Measurements from ENCODE around the gene FHL2. TPM values are rescaled to one million over a fixed set of nuclear protein-coding genes. Genes with fewer than 3 reads are reported as not detected.

Gene FHL2
- total RNA-seq, 2 experiments from 2014 or later: 1.9 to 2.2 TPM

GRCh38 chr2:105371810-105372209 is 27.0 kb downstream of the FHL2 start:
- no peaks in the 10 kb centered on the region for H3K36me3 Mint-ChIP-seq (ENCODE audit: low read depth)
- POLR2A ChIA-PET: no interaction called here
- DNase-seq (no peak), ATAC-seq (no peak)
- no peak overlapping the region for H3K4me3 Mint-ChIP-seq
- H3K27me3 Mint-ChIP-seq (ENCODE audit: low read depth): no peaks in the 10 kb centered on the region
- CTCF ChIA-PET: interaction anchor here (1.5 to 2.0 kb wide), 2 partner anchors 148 to 150 kb away, joined by 3 to 10 read pairs; no protein-coding TSS in a partner anchor
- H3K4me1 Mint-ChIP-seq (ENCODE audit: low read depth): peaks cover 15% of the 10 kb centered on the region
- H3K9me3 Mint-ChIP-seq (ENCODE audit: insufficient read depth): no peaks in the 10 kb centered on the region
- H3K27ac Mint-ChIP-seq: no peak overlapping the region

- Mint-ChIP-seq H3K27ac (no peak overlapping the region), H3K4me3 (no peak overlapping the region), H3K9me3 (ENCODE audit: insufficient read depth) (no peaks in the 10 kb centered on the region), H3K36me3 (ENCODE audit: low read depth) (no peaks in the 10 kb centered on the region), H3K27me3 (ENCODE audit: low read depth) (no peaks in the 10 kb centered on the region), H3K4me1 (ENCODE audit: low read depth) (peaks cover 15% of the 10 kb centered on the region)
- ChIA-PET CTCF (interaction anchor here (1.2 kb wide), 1 partner anchor 206 kb away, joined by 3 read pairs; no protein-coding TSS in a partner anchor), POLR2A (no interaction called here)
- ATAC-seq: no peak
- no peak for DNase-seq
These were observed 27.7 kb downstream of the FHL2 start for GRCh38 chr2:105371156-105371555.

GRCh38 chr2:105369777-105370690 is 28.8 kb downstream of the FHL2 start:
- Mint-ChIP-seq H3K27ac (no peak overlapping the region), H3K4me1 (ENCODE audit: low read depth) (peaks cover 15% of the 10 kb centered on the region), H3K27me3 (ENCODE audit: low read depth) (no peaks in the 10 kb centered on the region), H3K36me3 (ENCODE audit: low read depth) (no peaks in the 10 kb centered on the region), H3K4me3 (no peak overlapping the region), H3K9me3 (ENCODE audit: insufficient read depth) (no peaks in the 10 kb centered on the region)
- peak; percentile 98 for ATAC-seq
- CTCF ChIA-PET: interaction anchor here (0.7 to 3.5 kb wide), 15 partner anchors 22 to 713 kb away, joined by 3 to 51 read pairs (median 5); partner anchors contain the start of genes C2orf49 and FHL2
- POLR2A ChIA-PET: no interaction called here
- DNase-seq: peak; percentile 92

- no peaks in the 10 kb centered on the region for H3K27me3 Mint-ChIP-seq (ENCODE audit: low read depth)
- ChIA-PET CTCF (interaction anchor here (0.8 to 3.5 kb wide), 19 partner anchors 10 to 714 kb away, joined by 3 to 51 read pairs (median 5); partner anchors contain the start of genes C2orf49 and FHL2), POLR2A (no interaction called here)
- no peaks in the 10 kb centered on the region for H3K9me3 Mint-ChIP-seq (ENCODE audit: insufficient read depth)
- H3K36me3 Mint-ChIP-seq (ENCODE audit: low read depth): no peaks in the 10 kb centered on the region
- H3K4me3 Mint-ChIP-seq: no peak overlapping the region
- DNase-seq: no peak
- no peak overlapping the region for H3K27ac Mint-ChIP-seq
- no peak for ATAC-seq
- peaks cover 12% of the 10 kb centered on the region for H3K4me1 Mint-ChIP-seq (ENCODE audit: low read depth)
These were observed 30.0 kb downstream of the FHL2 start for GRCh38 chr2:105368759-105369408.

- Mint-ChIP-seq H3K36me3 (ENCODE audit: low read depth) (peaks cover 8% of the 10 kb centered on the region), H3K4me3 (no peak overlapping the region), H3K9me3 (ENCODE audit: insufficient read depth) (no peaks in the 10 kb centered on the region), H3K27me3 (ENCODE audit: low read depth) (no peaks in the 10 kb centered on the region), H3K4me1 (ENCODE audit: low read depth) (peaks cover 36% of the 10 kb centered on the region), H3K27ac (no peak overlapping the region)
- DNase-seq (no peak), ATAC-seq (no peak)
- CTCF ChIA-PET: interaction anchor here (1.3 kb wide), 1 partner anchor 156 kb away, joined by 4 read pairs; no protein-coding TSS in a partner anchor
- POLR2A ChIA-PET: no interaction called here
These were observed 33.6 kb downstream of the FHL2 start for GRCh38 chr2:105365206-105365605.

DNA sequence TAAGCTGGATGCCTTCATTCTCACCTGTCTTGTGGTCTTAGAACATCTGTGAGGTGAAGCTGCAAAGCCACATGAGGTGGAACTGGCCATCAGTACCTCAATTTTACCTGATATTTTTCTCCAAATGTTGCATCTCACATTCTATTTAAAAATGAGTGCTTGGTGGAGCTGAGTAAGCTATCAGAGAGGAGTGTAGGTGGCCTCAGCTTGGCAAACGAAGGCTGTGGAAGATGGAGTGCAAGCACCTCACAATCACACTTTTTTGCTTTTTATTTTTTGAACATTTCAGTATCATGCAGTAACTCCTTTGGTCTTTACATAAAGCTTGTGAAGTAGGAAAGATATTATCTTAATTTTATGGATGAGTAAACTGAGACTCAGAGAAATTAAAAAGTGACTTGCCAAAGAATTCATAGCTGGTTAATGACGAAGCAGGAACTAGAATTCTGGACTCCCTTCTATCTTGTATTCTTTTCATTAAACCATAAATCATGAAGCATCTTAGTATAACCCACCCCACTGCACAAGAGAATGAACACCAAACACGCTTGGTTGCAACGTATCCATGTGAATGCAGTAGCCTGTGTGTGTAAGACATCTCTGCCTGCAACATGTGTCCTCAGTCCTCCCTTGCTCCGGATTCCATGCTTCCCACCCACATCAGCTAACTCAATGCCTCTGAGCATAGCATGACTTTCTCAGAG is 34.3 kb downstream of the FHL2 start:
- DNase-seq (no peak), ATAC-seq (no peak)
- Mint-ChIP-seq H3K27ac (no peak overlapping the region), H3K36me3 (ENCODE audit: low read depth) (peaks cover 10% of the 10 kb centered on the region), H3K27me3 (ENCODE audit: low read depth) (no peaks in the 10 kb centered on the region), H3K4me1 (ENCODE audit: low read depth) (peaks cover 30% of the 10 kb centered on the region), H3K9me3 (ENCODE audit: insufficient read depth) (no peaks in the 10 kb centered on the region), H3K4me3 (no peak overlapping the region)
- CTCF ChIA-PET: interaction anchor here (1.3 kb wide), 1 partner anchor 157 kb away, joined by 4 read pairs; no protein-coding TSS in a partner anchor
- POLR2A ChIA-PET: no interaction called here

DNA sequence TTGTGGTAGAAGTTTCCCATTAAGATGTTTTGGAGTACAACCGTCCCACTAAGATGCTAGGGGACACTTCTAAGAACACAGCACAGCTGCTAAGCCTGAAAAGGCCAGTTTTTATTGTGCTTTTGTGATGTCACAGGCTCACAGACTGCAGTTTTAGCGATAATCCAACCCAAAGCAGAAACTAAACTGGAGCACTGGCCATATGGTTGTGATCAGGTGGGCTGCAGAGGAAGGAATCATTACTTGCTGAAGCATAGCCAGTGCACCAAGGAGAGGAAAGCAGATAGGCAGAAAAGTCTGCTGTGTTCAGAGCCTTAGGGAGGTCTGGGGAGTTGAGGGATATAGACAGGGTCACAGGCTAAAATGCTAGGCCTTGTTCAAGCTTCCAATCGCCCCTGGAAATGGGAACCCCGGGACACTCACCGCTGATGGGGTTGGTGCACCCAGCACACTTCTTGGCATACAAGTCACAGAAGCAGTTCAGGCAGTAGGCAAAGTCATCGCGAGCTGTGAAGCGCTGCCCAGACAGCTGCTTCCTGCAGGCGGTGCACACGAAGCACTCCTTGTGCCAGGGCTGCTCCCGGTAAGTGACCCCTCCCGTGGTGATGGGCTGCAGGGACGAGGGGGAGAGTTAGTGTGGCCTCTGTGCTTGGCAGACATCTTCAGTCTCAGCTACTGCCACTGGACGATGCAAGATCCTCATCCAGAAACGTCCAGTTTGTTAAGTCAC is 35.8 kb downstream of the FHL2 start:
- POLR2A ChIA-PET: interaction anchor here (0.8 kb wide), 1 partner anchor 16 kb away, joined by 3 read pairs; no protein-coding TSS in a partner anchor
- peaks cover 29% of the 10 kb centered on the region for H3K4me1 Mint-ChIP-seq (ENCODE audit: low read depth)
- no peak for DNase-seq
- no peaks in the 10 kb centered on the region for H3K9me3 Mint-ChIP-seq (ENCODE audit: insufficient read depth)
- peaks cover 21% of the 10 kb centered on the region for H3K36me3 Mint-ChIP-seq (ENCODE audit: low read depth)
- no peak for ATAC-seq
- peak overlapping the region; percentile 40 for H3K27ac Mint-ChIP-seq
- H3K4me3 Mint-ChIP-seq: no peak overlapping the region
- H3K27me3 Mint-ChIP-seq (ENCODE audit: low read depth): no peaks in the 10 kb centered on the region
- CTCF ChIA-PET: interaction anchor here (1.3 to 2.1 kb wide), 3 partner anchors 18 to 158 kb away, joined by 4 to 10 read pairs (median 7); no protein-coding TSS in a partner anchor

DNA sequence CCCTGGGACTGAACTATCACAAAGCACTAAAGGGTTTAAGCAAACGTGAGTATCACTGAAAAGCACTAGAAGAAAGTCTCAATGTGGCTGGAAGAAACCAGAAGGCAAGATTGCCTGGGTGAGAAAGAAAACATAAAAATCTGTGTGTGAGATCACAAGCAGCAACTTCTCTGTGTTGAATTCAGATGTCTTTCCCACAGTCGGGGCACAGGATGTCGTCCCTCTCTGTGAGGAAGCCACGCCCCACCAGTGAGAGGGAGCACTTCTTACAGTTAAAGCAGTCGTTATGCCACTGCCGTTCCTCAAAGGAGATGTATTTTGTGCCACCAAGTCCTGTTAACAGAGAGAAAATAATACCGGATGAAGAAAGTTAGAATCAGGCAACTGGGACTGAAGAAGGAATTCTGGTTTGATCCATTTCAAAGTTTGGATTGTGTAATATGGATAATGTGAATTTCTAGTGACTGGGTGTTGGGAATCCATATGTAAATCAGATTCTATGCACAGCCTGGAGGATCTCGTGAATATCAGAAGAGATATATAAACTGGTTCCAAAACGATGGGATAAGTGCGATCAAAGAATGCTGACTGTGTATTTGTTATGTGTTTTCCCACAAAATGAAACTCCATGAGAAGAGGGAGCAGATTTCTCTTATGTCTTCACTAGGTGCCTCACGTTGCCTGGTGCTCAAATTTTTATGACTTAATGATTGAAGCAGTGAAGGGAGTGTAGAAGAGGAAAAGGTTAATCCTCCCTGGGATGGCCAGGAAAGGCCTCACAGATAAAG is 37.6 kb downstream of the FHL2 start:
- peak; percentile 66 for ATAC-seq

GRCh38 chr2:105358593-105358992 is 40.3 kb downstream of the FHL2 start:
- Mint-ChIP-seq H3K27me3 (ENCODE audit: low read depth) (no peaks in the 10 kb centered on the region), H3K27ac (no peak overlapping the region), H3K4me1 (ENCODE audit: low read depth) (peaks cover 25% of the 10 kb centered on the region), H3K4me3 (no peak overlapping the region), H3K36me3 (ENCODE audit: low read depth) (peaks cover 52% of the 10 kb centered on the region), H3K9me3 (ENCODE audit: insufficient read depth) (peaks cover 5% of the 10 kb centered on the region)
- no peak for DNase-seq
- POLR2A ChIA-PET: interaction anchor here (0.7 kb wide), 1 partner anchor 35 kb away, joined by 3 read pairs; no protein-coding TSS in a partner anchor
- CTCF ChIA-PET: interaction anchor here (0.7 to 1.0 kb wide), 2 partner anchors 10 to 11 kb away, joined by 3 read pairs; no protein-coding TSS in a partner anchor
- ATAC-seq: no peak

More for the DNA sequence above, 37.6 kb downstream of the FHL2 start:
- ChIA-PET POLR2A (no interaction called here), CTCF (interaction anchor here (1.3 to 1.7 kb wide), 2 partner anchors 16 to 73 kb away, joined by 4 to 7 read pairs; no protein-coding TSS in a partner anchor)
- Mint-ChIP-seq H3K4me1 (ENCODE audit: low read depth) (peaks cover 29% of the 10 kb centered on the region), H3K4me3 (no peak overlapping the region), H3K27me3 (ENCODE audit: low read depth) (no peaks in the 10 kb centered on the region), H3K36me3 (ENCODE audit: low read depth) (peaks cover 35% of the 10 kb centered on the region), H3K9me3 (ENCODE audit: insufficient read depth) (peaks cover 5% of the 10 kb centered on the region), H3K27ac (peak overlapping the region; percentile 37)
- DNase-seq: peak; percentile 52

DNA sequence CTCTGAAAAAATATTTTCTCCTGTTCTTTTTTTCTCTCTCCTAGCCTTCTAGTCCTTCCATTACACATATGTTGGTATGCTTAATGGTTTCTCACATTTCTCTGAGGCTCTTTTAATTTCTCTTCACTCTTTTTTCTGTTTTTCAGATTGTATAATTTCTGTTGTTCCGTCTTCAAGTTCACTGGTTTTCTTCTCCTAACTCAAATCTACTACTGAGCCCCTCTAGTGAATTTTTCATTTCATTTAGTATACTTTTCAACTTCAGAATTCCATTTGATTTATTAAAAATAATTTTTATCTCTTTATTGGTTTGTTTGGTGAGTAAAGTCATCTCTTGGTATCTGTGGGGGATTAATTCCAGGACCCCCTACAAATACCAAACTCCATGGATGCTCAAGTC is 41.7 kb downstream of the FHL2 start:
- Mint-ChIP-seq H3K4me1 (ENCODE audit: low read depth) (peaks cover 14% of the 10 kb centered on the region), H3K4me3 (no peak overlapping the region), H3K27me3 (ENCODE audit: low read depth) (no peaks in the 10 kb centered on the region), H3K36me3 (ENCODE audit: low read depth) (peaks cover 60% of the 10 kb centered on the region), H3K9me3 (ENCODE audit: insufficient read depth) (peaks cover 5% of the 10 kb centered on the region), H3K27ac (no peak overlapping the region)
- ATAC-seq (no peak), DNase-seq (no peak)
- ChIA-PET CTCF (interaction anchor here (0.9 to 1.0 kb wide), 2 partner anchors 9 to 12 kb away, joined by 3 read pairs; no protein-coding TSS in a partner anchor), POLR2A (no interaction called here)
